ENCODE results near the gene CEP112.

CEP112 gene

GRCh38 chr17:65820306-65820705, 371.6 kb downstream of the CEP112 start:
- H3K27ac ChIP-seq (ENCODE audit: low read depth, low read length) = no peak overlapping the region
- H3K4me2 ChIP-seq (ENCODE audit: low read length) = no peak overlapping the region
- no peak overlapping the region for H2AK5ac ChIP-seq (ENCODE audit: low read length)
- no peaks in the 10 kb centered on the region for H3K4me1 ChIP-seq (ENCODE audit: control insufficient read depth in 1 of 2, insufficient read depth in 2 of 2, low read length in 2 of 2)
- no peaks in the 10 kb centered on the region for H3K27me3 ChIP-seq (ENCODE audit: insufficient read depth, low read length)
- no peak overlapping the region for H3K18ac ChIP-seq (ENCODE audit: low read length)
- no peak overlapping the region for H2BK120ac ChIP-seq (ENCODE audit: insufficient read depth, low read length, poor library complexity)
- no peak overlapping the region for H4K12ac ChIP-seq (ENCODE audit: low read depth, low read length)
- no peak overlapping the region for H2AFZ ChIP-seq (ENCODE audit: insufficient read depth, low read length, poor library complexity)
- H2BK5ac ChIP-seq (ENCODE audit: low read depth, low read length, poor library complexity) = no peak overlapping the region
- no CpG with 5 or more reads among the region's 1 CpG for WGBS (ENCODE audit: extremely low coverage, insufficient coverage, insufficient read length)
- H3K23ac ChIP-seq (ENCODE audit: low read length) = no peak overlapping the region
- H3K9me3 ChIP-seq (ENCODE audit: insufficient read depth, low read depth, low read length) = no peaks in the 10 kb centered on the region
- no peaks in the 10 kb centered on the region for H3K79me1 ChIP-seq (ENCODE audit: low read length)
- no peak overlapping the region for H3K14ac ChIP-seq (ENCODE audit: low read length)
- no peaks in the 10 kb centered on the region for H3K36me3 ChIP-seq (ENCODE audit: control insufficient read depth in 1 of 2, insufficient read depth in 2 of 2, low read length in 2 of 2)
- H4K91ac ChIP-seq (ENCODE audit: low read depth, low read length) = no peak overlapping the region
- no peak overlapping the region for H3K4me3 ChIP-seq (ENCODE audit: low read depth, low read length)
- no peaks in the 10 kb centered on the region for H3K79me2 ChIP-seq (ENCODE audit: control insufficient read depth, insufficient read depth, low read length, poor library complexity)
- no peak overlapping the region for H3K4ac ChIP-seq (ENCODE audit: low read depth, low read length)
- no peak overlapping the region for H2BK12ac ChIP-seq (ENCODE audit: low read length)
- no peak for DNase-seq
- no peak overlapping the region for H4K8ac ChIP-seq (ENCODE audit: low read depth, low read length)
- H3K9ac ChIP-seq (ENCODE audit: low read length) = no peak overlapping the region

- no peak overlapping the region for H2AK5ac ChIP-seq (ENCODE audit: low read length)
- DNase-seq = no peak
- no peak overlapping the region for H3K4me3 ChIP-seq (ENCODE audit: low read depth, low read length)
- no peak overlapping the region for H3K23ac ChIP-seq (ENCODE audit: low read length)
- H3K4me1 ChIP-seq (ENCODE audit: control insufficient read depth in 1 of 2, insufficient read depth in 2 of 2, low read length in 2 of 2) = no peaks in the 10 kb centered on the region
- no peaks in the 10 kb centered on the region for H3K36me3 ChIP-seq (ENCODE audit: control insufficient read depth in 1 of 2, insufficient read depth in 2 of 2, low read length in 2 of 2)
- H3K79me2 ChIP-seq (ENCODE audit: control insufficient read depth, insufficient read depth, low read length, poor library complexity) = no peaks in the 10 kb centered on the region
- WGBS (ENCODE audit: extremely low coverage, insufficient coverage, insufficient read length) = no CpG with 5 or more reads among the region's 3 CpGs
- no peaks in the 10 kb centered on the region for H3K9me3 ChIP-seq (ENCODE audit: insufficient read depth, low read depth, low read length)
- no peak overlapping the region for H2AFZ ChIP-seq (ENCODE audit: insufficient read depth, low read length, poor library complexity)
- no peak overlapping the region for H3K14ac ChIP-seq (ENCODE audit: low read length)
- no peak overlapping the region for H3K18ac ChIP-seq (ENCODE audit: low read length)
- no peak overlapping the region for H3K9ac ChIP-seq (ENCODE audit: low read length)
- no peak overlapping the region for H4K8ac ChIP-seq (ENCODE audit: low read depth, low read length)
- no peak overlapping the region for H3K27ac ChIP-seq (ENCODE audit: low read depth, low read length)
- no peak overlapping the region for H4K91ac ChIP-seq (ENCODE audit: low read depth, low read length)
- H2BK12ac ChIP-seq (ENCODE audit: low read length) = no peak overlapping the region
- H3K27me3 ChIP-seq (ENCODE audit: insufficient read depth, low read length) = no peaks in the 10 kb centered on the region
- H4K12ac ChIP-seq (ENCODE audit: low read depth, low read length) = no peak overlapping the region
- H2BK5ac ChIP-seq (ENCODE audit: low read depth, low read length, poor library complexity) = no peak overlapping the region
- H2BK120ac ChIP-seq (ENCODE audit: insufficient read depth, low read length, poor library complexity) = no peak overlapping the region
- no peaks in the 10 kb centered on the region for H3K79me1 ChIP-seq (ENCODE audit: low read length)
- H3K4ac ChIP-seq (ENCODE audit: low read depth, low read length) = no peak overlapping the region
- H3K4me2 ChIP-seq (ENCODE audit: low read length) = no peak overlapping the region
Observed at GRCh38 chr17:65819810-65820209, 372.1 kb downstream of the CEP112 start.

DNA sequence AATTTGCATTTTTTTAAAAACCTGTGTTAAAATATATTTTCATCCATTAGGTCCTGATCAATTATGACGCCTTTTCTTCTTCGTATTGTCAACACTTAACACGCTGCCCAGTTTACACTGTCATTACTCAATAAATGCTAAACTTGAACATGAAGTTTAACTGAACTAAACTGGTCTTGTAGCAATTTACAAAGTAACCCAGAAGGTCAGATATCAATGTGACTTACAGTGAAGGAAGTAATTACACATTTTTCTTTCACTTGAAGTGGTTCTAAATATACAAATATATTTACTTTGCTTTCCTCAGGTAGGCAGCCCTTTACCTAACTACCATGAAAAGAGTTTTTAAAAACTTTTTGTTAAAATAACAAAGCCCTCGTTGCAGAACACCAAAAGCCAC, 374.0 kb downstream of the CEP112 start:
- H3K4me1 ChIP-seq (ENCODE audit: control insufficient read depth in 1 of 2, insufficient read depth in 2 of 2, low read length in 2 of 2) = no peaks in the 10 kb centered on the region
- H3K79me2 ChIP-seq (ENCODE audit: control insufficient read depth, insufficient read depth, low read length, poor library complexity) = no peaks in the 10 kb centered on the region
- H2BK120ac ChIP-seq (ENCODE audit: insufficient read depth, low read length, poor library complexity) = no peak overlapping the region
- no peak for DNase-seq
- H3K14ac ChIP-seq (ENCODE audit: low read length) = no peak overlapping the region
- H3K36me3 ChIP-seq (ENCODE audit: control insufficient read depth in 1 of 2, insufficient read depth in 2 of 2, low read length in 2 of 2) = no peaks in the 10 kb centered on the region
- no peak overlapping the region for H3K18ac ChIP-seq (ENCODE audit: low read length)
- no peak overlapping the region for H3K23ac ChIP-seq (ENCODE audit: low read length)
- no peaks in the 10 kb centered on the region for H3K79me1 ChIP-seq (ENCODE audit: low read length)
- no peak overlapping the region for H2AK5ac ChIP-seq (ENCODE audit: low read length)
- H2BK12ac ChIP-seq (ENCODE audit: low read length) = no peak overlapping the region
- H2BK5ac ChIP-seq (ENCODE audit: low read depth, low read length, poor library complexity) = no peak overlapping the region
- H3K9me3 ChIP-seq (ENCODE audit: insufficient read depth, low read depth, low read length) = no peaks in the 10 kb centered on the region
- no peak overlapping the region for H3K4me2 ChIP-seq (ENCODE audit: low read length)
- no peak overlapping the region for H2AFZ ChIP-seq (ENCODE audit: insufficient read depth, low read length, poor library complexity)
- no peak overlapping the region for H4K91ac ChIP-seq (ENCODE audit: low read depth, low read length)
- H4K8ac ChIP-seq (ENCODE audit: low read depth, low read length) = no peak overlapping the region
- H3K9ac ChIP-seq (ENCODE audit: low read length) = no peak overlapping the region
- H3K27me3 ChIP-seq (ENCODE audit: insufficient read depth, low read length) = no peaks in the 10 kb centered on the region
- H4K12ac ChIP-seq (ENCODE audit: low read depth, low read length) = no peak overlapping the region
- no peak overlapping the region for H3K4me3 ChIP-seq (ENCODE audit: low read depth, low read length)
- H3K27ac ChIP-seq (ENCODE audit: low read depth, low read length) = no peak overlapping the region
- no peak overlapping the region for H3K4ac ChIP-seq (ENCODE audit: low read depth, low read length)
- WGBS (ENCODE audit: extremely low coverage, insufficient coverage, insufficient read length) = no CpG with 5 or more reads among the region's 4 CpGs

DNA sequence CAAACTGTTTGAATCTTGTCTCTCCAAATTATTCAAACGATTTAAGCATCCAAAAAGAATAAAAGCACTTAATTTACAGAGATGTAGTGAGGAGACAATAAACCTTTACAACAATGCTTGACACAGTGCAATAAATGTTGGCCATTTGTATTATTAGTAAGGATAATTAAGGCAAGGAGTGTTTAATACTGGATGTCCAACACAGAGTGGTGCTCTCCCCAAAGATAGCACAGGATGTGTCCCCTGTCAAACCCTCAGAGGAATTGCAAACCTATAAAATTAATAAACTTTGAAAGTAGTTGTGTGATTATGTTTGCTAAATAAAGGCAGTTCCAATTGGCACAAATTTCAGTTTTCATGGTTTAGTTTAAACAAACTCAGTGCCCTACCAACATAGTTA, 377.5 kb downstream of the CEP112 start:
- no CpG with 5 or more reads among the region's 1 CpG for WGBS (ENCODE audit: extremely low coverage, insufficient coverage, insufficient read length)
- H2BK5ac ChIP-seq (ENCODE audit: low read depth, low read length, poor library complexity) = no peak overlapping the region
- no peak overlapping the region for H2BK120ac ChIP-seq (ENCODE audit: insufficient read depth, low read length, poor library complexity)
- no peak overlapping the region for H4K12ac ChIP-seq (ENCODE audit: low read depth, low read length)
- no peaks in the 10 kb centered on the region for H3K27me3 ChIP-seq (ENCODE audit: insufficient read depth, low read length)
- no peak overlapping the region for H3K14ac ChIP-seq (ENCODE audit: low read length)
- no peak for DNase-seq
- no peak overlapping the region for H4K8ac ChIP-seq (ENCODE audit: low read depth, low read length)
- H3K79me1 ChIP-seq (ENCODE audit: low read length) = no peaks in the 10 kb centered on the region
- no peak overlapping the region for H3K9ac ChIP-seq (ENCODE audit: low read length)
- no peak overlapping the region for H4K91ac ChIP-seq (ENCODE audit: low read depth, low read length)
- H3K9me3 ChIP-seq (ENCODE audit: insufficient read depth, low read depth, low read length) = no peaks in the 10 kb centered on the region
- H3K18ac ChIP-seq (ENCODE audit: low read length) = no peak overlapping the region
- no peaks in the 10 kb centered on the region for H3K79me2 ChIP-seq (ENCODE audit: control insufficient read depth, insufficient read depth, low read length, poor library complexity)
- H3K36me3 ChIP-seq (ENCODE audit: control insufficient read depth in 1 of 2, insufficient read depth in 2 of 2, low read length in 2 of 2) = no peaks in the 10 kb centered on the region
- H3K4me2 ChIP-seq (ENCODE audit: low read length) = no peak overlapping the region
- H3K23ac ChIP-seq (ENCODE audit: low read length) = no peak overlapping the region
- H3K4me1 ChIP-seq (ENCODE audit: control insufficient read depth in 1 of 2, insufficient read depth in 2 of 2, low read length in 2 of 2) = no peaks in the 10 kb centered on the region
- H2AFZ ChIP-seq (ENCODE audit: insufficient read depth, low read length, poor library complexity) = no peak overlapping the region
- H3K4ac ChIP-seq (ENCODE audit: low read depth, low read length) = no peak overlapping the region
- H3K27ac ChIP-seq (ENCODE audit: low read depth, low read length) = no peak overlapping the region
- H2AK5ac ChIP-seq (ENCODE audit: low read length) = no peak overlapping the region
- H2BK12ac ChIP-seq (ENCODE audit: low read length) = no peak overlapping the region
- no peak overlapping the region for H3K4me3 ChIP-seq (ENCODE audit: low read depth, low read length)
